ENCODE data around the gene OPHN1.

DNA sequence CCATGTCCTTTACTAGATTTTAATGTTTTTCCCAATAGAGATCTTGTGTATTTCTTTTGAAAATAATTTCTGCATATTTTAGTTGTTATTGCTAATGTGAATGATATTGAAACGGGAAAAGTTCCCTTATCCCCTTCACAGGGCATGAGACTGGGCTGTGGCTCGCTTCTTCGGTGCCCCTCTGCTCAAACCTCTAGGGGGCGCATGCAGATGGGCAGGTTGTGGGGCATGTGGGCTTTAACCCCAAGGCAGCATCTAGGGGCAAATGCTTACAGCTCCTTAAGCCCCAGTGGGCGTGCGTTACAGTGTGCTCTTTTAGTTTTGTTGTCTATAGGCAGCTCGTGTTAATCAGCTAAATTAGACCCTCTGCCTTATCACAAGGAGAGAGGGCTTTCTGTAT lies 194.7 kb downstream of the OPHN1 start:
- TF ChIP-seq, protein P1, sequence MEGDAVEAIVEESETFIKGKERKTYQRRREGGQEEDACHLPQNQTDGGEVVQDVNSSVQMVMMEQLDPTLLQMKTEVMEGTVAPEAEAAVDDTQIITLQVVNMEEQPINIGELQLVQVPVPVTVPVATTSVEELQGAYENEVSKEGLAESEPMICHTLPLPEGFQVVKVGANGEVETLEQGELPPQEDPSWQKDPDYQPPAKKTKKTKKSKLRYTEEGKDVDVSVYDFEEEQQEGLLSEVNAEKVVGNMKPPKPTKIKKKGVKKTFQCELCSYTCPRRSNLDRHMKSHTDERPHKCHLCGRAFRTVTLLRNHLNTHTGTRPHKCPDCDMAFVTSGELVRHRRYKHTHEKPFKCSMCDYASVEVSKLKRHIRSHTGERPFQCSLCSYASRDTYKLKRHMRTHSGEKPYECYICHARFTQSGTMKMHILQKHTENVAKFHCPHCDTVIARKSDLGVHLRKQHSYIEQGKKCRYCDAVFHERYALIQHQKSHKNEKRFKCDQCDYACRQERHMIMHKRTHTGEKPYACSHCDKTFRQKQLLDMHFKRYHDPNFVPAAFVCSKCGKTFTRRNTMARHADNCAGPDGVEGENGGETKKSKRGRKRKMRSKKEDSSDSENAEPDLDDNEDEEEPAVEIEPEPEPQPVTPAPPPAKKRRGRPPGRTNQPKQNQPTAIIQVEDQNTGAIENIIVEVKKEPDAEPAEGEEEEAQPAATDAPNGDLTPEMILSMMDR (IDR thresholded peaks at IDR 0.05): peak; percentile 39; the same call in 1 of the 2 replicates
- TF ChIP-seq NR2C2 (CRISPR knock-in tag; IDR thresholded peaks at IDR 0.05) (no peak), ZNF423 (CRISPR knock-in tag; IDR thresholded peaks at IDR 0.05) (no peak), CBFB (CRISPR knock-in tag; IDR thresholded peaks at IDR 0.05; ENCODE audit: low read depth) (no peak)
- TF ChIP-seq, protein P2, sequence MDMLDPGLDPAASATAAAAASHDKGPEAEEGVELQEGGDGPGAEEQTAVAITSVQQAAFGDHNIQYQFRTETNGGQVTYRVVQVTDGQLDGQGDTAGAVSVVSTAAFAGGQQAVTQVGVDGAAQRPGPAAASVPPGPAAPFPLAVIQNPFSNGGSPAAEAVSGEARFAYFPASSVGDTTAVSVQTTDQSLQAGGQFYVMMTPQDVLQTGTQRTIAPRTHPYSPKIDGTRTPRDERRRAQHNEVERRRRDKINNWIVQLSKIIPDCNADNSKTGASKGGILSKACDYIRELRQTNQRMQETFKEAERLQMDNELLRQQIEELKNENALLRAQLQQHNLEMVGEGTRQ (CRISPR knock-in tag; IDR thresholded peaks at IDR 0.05): no peak
- TF ChIP-seq, protein P3, sequence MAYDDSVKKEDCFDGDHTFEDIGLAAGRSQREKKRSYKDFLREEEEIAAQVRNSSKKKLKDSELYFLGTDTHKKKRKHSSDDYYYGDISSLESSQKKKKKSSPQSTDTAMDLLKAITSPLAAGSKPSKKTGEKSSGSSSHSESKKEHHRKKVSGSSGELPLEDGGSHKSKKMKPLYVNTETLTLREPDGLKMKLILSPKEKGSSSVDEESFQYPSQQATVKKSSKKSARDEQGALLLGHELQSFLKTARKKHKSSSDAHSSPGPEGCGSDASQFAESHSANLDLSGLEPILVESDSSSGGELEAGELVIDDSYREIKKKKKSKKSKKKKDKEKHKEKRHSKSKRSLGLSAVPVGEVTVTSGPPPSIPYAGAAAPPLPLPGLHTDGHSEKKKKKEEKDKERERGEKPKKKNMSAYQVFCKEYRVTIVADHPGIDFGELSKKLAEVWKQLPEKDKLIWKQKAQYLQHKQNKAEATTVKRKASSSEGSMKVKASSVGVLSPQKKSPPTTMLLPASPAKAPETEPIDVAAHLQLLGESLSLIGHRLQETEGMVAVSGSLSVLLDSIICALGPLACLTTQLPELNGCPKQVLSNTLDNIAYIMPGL (CRISPR knock-in tag; IDR thresholded peaks at IDR 0.05): no peak
- TF ChIP-seq, protein P4, sequence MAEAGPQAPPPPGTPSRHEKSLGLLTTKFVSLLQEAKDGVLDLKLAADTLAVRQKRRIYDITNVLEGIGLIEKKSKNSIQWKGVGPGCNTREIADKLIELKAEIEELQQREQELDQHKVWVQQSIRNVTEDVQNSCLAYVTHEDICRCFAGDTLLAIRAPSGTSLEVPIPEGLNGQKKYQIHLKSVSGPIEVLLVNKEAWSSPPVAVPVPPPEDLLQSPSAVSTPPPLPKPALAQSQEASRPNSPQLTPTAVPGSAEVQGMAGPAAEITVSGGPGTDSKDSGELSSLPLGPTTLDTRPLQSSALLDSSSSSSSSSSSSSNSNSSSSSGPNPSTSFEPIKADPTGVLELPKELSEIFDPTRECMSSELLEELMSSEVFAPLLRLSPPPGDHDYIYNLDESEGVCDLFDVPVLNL (CRISPR knock-in tag; IDR thresholded peaks at IDR 0.05; ENCODE audit: borderline replicate concordance, low read depth): no peak
